ENCODE data around the gene DDX24.

Gene DDX24

DNA sequence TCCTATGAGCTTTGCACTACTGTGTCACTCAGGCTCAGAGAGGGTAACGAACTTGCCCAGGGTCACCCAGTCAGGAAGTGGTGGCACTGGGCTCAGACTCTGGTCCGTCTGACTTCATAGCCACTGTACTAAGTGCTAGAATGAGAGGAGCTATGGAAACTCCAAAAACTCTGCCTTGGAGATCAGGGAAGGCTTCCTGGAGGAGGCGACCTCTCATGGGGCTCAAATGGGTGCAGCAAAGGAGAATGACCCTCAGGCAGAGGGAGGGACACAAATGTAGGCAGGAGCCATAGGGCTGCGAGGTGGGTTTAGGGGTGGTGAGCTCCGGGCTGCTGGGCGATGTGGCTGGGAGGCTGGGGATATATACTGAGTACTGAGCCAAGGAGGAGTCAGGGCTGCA is 80.7 kb downstream of the DDX24 start:
- H3K9me3 ChIP-seq, result no peaks in the 10 kb centered on the region
- H3K27me3 ChIP-seq, result peaks cover 12% of the 10 kb centered on the region
- no peaks in the 10 kb centered on the region for H3K36me3 ChIP-seq
- no peak overlapping the region for H3K27ac ChIP-seq
- TF ChIP-seq, protein P1, sequence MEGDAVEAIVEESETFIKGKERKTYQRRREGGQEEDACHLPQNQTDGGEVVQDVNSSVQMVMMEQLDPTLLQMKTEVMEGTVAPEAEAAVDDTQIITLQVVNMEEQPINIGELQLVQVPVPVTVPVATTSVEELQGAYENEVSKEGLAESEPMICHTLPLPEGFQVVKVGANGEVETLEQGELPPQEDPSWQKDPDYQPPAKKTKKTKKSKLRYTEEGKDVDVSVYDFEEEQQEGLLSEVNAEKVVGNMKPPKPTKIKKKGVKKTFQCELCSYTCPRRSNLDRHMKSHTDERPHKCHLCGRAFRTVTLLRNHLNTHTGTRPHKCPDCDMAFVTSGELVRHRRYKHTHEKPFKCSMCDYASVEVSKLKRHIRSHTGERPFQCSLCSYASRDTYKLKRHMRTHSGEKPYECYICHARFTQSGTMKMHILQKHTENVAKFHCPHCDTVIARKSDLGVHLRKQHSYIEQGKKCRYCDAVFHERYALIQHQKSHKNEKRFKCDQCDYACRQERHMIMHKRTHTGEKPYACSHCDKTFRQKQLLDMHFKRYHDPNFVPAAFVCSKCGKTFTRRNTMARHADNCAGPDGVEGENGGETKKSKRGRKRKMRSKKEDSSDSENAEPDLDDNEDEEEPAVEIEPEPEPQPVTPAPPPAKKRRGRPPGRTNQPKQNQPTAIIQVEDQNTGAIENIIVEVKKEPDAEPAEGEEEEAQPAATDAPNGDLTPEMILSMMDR (IDR thresholded peaks at IDR 0.05), result no peak
- no peak overlapping the region for H3K4me3 ChIP-seq (ENCODE audit: low read depth in 1 of 2, low read length in 1 of 2)
- H3K4me1 ChIP-seq (ENCODE audit: control insufficient read depth in 1 of 2, insufficient read depth in 1 of 2, low read depth in 1 of 2, low read length in 1 of 2), result no peaks in the 10 kb centered on the region

DNA sequence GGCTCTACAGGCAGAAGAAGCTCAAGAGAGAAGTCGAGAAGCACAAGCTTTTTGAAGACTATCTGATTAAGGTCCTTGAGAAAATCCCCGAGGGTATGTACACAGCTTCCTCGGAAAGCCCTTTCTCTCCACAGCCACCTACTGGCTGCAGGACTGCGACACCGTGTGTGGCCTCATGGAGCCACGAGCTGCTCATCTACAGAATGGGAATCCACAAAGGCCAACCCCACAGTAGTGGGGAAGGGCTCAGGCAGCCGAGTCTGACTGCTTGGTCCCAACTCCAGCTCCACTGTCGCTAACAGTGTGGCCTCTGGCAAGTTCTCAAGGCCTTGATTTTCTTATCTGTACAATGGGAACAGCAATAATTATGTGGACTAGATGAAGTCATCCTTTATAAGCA is 81.4 kb downstream of the DDX24 start:
- peaks cover 12% of the 10 kb centered on the region for H3K27me3 ChIP-seq
- TF ChIP-seq, protein P1 (IDR thresholded peaks at IDR 0.05), result no peak

DNA sequence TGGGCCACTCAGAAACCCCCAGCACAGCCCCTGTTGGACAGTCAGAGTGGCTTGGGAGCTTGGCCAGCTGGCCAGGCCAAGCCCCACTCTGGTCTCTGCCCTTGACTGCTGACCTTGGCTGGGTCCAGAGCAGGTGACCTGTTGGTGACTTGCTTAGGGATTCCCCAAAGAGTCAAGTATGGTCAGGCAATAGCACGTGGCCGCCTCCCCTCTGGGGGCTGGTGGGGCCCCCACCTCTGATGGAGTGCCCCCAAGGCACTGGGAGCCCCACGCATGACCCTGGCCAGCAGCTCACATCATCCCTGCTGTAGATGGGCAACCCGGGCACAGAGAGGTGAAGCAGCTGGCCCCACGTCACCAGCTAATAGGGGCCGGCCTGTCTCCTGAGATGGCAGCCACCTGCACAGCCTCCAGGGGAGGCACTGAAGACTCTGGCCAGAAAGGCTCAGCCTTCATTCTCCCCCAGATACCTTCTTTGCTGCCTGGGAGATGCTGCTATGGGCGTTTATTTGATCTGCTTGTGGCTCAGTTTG is 82.1 kb downstream of the DDX24 start:
- TF ChIP-seq, protein P1 (IDR thresholded peaks at IDR 0.05), result no peak
- Histone ChIP-seq H3K36me3 (no peaks in the 10 kb centered on the region), H3K27me3 (peaks cover 12% of the 10 kb centered on the region), H3K4me1 (ENCODE audit: control insufficient read depth in 1 of 2, insufficient read depth in 1 of 2, low read depth in 1 of 2, low read length in 1 of 2) (no peaks in the 10 kb centered on the region), H3K4me3 (ENCODE audit: low read depth in 1 of 2, low read length in 1 of 2) (no peak overlapping the region), H3K9me3 (no peaks in the 10 kb centered on the region), H3K27ac (no peak overlapping the region)

More for the DNA sequence above, 81.4 kb downstream of the DDX24 start:
- Histone ChIP-seq H3K36me3 (no peaks in the 10 kb centered on the region), H3K9me3 (no peaks in the 10 kb centered on the region), H3K27ac (no peak overlapping the region), H3K4me3 (ENCODE audit: low read depth in 1 of 2, low read length in 1 of 2) (no peak overlapping the region), H3K4me1 (ENCODE audit: control insufficient read depth in 1 of 2, insufficient read depth in 1 of 2, low read depth in 1 of 2, low read length in 1 of 2) (no peaks in the 10 kb centered on the region)
